NCI-H1417 (cell line): ENCODE results near the gene NKAP.
"Not testable (repeated sequence)": the region's sequence is repeated elsewhere in the genome, so short reads cannot be mapped to it uniquely, and the experiment has no call there.

ENCODE experiments used
- DNase-seq, 3 experiments: peaks; one replicate each; lab custom pipeline; 2025; lab: John Stamatoyannopoulos, UW

The NKAP gene

DNA sequence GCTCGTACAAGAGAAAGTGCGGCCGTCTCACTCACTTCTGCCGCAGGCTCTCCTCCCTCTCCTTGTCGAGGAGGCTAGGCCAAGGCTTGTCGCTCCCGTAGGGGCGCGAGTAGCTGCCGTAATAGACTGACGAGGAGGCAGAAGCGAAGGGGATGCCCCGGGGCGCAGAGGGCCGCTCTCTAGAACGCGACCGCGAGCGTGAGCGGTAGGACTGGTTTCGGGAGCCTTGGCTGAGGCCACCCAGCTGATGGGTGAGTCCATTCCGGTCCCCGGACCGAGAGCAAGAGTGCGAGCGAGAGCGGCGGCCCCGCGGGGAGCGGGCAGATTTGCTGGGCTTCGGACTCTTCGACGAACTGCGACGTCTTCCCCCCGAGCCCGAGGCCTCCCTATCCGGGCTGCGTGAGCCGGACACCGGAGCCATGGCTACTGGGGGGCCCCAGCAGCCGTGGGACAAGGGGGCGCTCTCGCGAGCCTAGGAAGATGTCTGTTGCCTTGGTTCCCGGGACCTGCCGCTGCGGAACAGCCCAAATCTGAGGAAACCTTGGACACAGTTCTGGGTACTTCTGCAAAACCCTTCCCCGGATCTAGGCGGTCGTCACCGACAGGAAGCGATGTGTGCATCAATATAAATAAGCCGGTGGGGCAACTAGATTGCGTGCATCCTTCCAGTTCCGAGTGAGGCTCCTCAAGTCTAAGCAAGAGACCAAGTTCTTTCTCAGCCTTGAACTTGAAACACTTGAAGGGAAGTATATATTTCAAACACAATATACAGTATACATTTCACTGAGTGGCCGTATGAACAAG, at the start of gene NKAP:
Gene NKAP (minus strand): TSS at position 567 of the 804 bp plus-strand sequence. CDS start 146 bp downstream, at position 421.
- peak; percentile 88 to 93 (median 91) for DNase-seq

DNA sequence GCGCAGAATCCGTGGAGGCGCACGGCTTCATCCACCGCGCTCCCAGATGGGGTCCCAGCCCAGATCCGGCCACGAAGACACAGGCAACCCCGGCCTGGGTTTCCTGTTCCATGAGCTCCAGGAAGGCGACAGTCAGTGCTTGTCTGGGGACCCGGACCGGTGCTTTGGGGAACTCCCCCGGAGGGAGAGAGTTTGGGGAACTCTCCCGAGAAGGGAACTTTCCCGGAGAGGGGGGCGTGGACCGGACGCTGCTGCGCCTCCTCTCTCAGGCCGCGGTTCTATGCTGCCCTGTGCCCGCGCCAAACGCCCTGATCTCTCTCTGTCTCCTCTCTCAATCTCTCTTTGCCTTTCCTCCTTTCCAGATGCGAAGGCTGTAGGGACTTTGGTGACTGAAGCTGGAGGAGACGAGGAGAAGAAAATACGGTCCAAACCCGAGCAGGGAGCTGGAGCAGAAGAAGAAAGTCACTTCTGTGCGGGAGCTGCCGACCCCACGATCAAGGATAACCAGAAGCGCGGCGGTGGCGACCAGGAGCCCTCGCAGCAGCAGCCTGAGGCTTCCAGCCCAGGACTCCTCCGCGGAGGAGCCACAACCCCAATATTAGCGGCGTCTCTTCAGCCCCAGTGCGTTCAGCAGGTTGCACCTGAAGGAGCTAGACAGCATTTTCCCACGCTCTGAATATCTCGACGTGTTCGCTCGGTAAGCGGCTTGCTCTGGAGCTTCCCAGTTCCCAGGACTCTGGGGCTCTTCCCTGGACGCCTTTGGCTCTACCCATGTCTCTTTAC, 47.6 kb upstream of the NKAP start:
- DNase-seq: peak in 2 of 3 experiments; percentile 49 to 58

DNA sequence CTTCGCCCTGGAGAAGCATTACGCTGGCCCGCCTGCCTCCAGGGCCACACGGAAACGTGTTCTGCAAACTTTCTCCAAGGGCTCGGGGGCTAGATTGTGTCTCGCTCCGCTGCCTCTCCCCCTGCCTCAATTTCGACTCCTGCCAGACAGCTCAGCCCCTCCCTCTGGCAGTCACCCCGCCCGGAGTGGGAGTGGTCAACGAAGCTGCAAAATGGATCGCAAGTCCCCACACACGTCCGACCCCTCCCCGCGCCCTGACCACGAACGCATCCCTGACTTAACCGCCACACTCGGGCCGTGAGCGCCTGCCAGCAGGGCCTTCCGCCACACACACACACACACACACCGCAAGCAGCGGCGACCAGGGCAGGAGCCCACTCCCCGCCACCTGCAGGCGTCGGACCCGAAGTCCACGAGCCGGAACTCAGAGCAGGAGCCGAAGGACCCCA, 47.0 kb upstream of the NKAP start:
- DNase-seq: peak in 2 of 3 experiments; percentile 35 to 58

DNA sequence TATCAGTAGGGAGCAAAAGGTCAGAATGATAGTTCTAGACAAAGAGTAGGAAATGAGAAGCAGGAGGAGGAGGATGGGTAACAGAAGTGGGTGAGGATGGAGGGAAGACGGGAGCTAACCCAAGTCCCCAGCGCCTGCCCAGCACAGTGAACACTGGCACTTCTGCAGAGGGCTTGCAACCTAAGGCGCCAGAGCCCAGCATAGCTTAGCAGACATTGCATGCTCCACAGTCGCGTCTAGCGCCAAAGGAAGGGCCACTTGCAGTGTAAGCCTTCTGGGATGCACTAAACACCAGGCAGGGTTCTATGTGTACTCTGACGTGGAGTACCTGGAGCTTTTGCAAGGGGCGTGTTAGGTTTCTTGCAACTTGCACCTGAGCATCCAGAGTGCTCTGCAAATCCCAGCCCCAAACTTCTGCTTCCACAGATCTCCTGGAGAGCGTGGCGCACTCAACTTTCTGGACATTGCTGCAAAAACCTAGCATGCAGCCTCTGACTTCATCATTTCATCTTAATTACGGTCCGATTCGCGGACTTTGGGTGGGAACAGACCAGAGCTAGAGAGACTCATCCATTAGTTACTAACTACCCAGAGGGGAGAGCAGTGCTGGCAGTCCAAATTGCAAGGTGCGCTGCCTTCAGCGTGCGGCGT, 46.5 kb upstream of the NKAP start:
- peak in 2 of 3 experiments; percentile 23 to 35 for DNase-seq

DNA sequence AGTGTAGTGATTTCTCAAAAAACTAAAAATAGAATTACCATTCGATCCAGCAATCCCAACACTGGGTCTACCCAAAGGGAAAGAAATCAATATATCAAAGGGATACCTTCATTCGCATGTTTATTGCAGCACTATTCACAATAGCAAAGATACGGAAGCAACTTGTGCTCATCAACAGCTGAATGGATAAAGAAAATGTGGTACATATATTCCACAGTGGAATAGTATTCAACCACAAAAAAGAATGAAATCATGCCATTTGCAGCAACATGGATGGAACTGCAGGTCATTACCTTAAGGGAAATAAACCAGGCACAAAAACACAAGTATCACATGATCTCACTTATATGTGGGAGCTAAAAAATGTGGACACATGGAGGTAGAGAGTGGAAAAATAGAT, 42.7 kb upstream of the NKAP start:
- DNase-seq: no peak

DNA sequence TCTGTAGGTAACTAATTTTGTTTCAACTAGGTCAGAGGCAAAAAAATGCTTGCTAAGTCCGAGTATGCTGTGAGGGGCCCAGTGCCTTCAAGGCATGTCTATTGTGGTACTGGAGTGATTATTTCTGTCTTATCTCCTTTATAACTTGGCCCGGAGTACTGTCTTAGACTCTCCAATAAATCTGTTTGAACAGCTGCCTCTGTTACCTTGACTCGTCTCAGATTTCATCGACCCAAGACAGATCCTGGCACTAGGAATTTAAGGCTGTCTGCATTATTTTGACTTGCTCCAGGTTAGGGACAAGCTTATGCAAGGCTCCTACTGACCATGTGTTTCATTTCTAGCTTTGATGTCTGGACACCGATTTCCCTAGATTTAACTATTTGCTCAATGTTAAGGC, 41.1 kb upstream of the NKAP start:
- peak in 2 of 3 experiments; percentile 35 to 40 for DNase-seq

DNA sequence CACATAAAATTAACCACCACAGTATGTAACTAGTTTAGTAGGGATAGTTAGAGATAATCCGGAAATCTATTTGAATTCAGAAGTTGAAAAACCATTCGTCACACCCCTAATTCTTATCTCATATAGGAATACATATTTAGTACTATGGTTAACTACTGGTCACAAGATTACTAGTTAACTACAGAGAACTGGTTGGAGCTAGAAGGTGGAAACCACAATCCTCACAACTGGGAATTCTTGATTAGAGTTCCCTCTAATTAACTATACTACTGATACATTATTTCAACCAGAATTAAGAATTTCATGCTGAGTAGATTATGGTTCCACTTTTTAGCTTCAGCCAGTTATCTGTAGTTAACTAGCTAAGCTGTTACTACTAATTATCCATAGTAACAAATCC, 39.9 kb upstream of the NKAP start:
- DNase-seq: no peak

DNA sequence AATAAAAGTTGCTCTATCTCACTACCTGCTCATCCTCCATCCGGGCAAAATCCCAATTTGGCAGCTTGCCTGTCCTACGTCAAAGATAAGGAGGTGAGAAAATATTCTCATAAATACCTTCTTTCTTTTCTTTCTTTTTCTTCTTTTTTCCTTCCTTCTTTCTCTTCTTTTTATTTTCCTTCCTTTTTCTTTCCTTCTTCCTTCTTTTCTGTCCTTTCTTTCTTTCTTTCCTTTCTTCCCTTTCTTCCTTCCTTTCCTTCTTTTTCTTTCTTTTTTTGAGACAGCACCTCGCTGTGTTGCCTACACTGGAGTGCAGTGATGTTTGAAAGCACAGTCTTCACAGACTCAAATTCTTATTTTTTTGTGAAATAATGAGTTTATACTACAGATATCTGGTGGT, 38.6 kb upstream of the NKAP start:
- DNase-seq: no peak

DNA sequence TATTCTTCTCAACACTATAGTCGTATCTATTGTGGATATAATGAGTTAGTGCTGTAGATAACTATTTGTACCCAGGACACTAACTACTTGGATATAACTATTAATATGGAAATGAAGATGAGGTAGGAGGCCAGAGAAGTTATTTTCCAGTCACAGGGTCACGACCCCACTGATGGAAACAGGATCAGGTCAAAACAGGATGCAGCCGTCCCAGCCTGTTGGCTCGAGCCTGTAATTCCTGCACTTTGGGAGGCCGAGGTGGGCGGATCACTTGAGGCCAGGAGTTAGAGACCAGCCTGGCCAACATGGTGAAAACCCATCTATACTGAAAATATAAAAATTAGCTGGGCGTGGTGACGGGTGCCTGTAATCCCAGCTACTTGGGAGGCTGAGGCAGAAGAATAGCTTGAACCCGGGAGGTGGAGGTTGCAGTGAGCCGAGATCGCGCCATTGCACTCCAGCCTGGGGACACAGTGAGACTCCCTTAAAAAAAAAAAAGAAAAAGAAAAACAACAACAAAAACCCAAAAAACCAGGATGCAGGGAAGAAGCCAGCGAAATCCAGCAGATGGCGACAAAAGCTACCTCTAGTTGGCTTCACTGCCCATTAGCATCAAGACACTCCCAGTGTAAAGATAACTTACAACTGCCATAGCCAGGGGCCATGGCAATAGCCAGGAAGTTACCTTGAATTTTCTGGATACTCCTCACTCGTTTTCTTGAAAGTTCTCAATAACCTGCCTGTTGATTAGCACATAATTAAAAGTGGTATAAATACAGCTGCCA, 37.9 kb upstream of the NKAP start:
- DNase-seq: peak; percentile 7 to 69 (median 46)

DNA sequence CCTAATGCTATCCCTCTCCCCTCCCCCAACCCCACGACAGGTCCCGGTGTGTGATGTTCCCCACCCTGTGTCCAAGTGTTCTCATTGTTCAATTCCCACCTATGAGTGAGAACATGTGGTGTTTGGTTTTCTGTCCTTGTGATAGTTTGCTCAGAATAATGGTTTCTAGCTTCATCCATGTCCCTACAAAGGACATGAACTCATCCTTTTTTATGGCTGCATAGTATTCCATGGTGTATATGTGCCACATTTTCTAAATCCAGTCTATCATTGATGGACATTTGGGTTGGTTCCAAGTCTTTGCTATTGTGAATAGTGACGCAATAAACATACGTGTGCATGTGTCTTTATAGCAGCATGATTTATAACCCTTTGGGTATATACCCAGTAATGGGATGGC, 33.6 kb upstream of the NKAP start:
- DNase-seq: not testable (repeated sequence)

DNA sequence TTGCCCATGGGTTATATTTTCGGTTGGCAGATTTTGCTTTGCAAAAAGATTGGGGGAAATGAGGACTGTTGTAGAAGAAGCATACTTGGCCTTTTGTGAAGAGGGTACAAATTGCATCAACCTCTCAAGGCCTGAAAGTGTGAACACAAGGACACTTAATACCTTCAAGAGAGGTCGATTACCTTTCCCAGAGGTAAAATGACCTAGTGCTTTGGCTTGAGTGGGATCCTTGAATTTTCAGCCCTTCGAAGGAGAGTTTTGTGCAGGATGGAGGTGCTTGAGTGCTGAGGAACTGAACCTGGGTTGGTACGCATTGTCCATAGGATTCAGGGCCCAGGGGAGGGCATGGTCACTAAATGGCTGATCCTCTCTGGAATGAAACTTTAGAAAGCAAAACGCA, 27.6 kb upstream of the NKAP start:
- no peak for DNase-seq

DNA sequence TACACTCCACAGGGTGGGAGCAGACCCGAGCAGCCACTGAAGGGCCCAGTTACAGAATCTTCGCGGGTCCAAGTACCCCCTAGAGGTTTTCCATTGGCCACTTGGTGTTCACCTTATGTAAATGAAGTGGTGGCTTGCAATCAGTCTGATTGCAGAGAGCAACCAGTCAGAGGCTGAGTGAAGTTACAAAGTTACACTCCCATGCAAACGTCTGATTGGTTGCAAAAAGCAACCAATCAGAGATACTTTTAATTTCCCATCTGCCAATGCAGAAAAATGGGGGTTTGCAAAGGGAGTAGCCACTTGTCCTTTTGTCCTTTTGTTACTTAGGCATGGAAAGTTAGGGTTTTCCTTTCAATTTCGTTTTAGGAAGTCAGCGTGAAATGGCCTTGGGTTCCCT, 27.0 kb upstream of the NKAP start:
- DNase-seq: no peak

DNA sequence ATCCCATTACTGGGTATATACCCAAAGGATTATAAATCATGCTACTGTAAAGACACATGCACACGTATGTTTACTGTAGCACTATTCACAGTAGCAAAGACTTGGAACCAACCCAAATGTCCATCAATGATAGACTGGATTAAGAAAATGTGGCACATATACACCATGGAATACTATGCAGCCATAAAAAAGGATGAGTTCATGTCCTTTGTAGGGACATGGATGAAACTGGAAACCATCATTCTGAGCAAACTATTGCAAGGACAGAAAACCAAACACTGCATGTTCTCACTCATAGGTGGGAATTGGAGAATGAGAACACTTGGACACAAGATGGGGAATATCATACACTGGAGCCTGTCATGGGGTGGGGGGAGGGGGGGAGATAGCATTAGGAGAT, 23.3 kb upstream of the NKAP start:
- DNase-seq: not testable (repeated sequence)

DNA sequence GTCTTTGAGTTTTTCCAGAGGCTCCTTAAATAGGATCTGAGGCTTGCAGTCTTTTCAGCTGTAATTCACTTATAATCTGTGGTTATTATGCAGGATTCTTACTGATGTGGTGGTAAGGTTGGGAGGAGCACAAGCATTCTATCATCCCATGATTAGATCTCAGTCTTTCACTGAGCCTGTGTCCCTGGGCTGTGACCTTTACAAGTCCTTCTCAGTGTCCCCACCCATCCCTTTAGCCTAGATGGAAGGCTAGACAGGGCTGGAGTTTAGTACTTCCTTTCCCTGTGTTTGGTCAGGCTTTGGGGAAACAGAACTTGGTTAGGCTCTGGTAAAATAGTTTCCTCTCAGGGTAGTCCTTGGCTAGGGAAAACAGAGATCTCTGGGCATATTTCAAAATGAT, 17.1 kb upstream of the NKAP start:
- DNase-seq: no peak

DNA sequence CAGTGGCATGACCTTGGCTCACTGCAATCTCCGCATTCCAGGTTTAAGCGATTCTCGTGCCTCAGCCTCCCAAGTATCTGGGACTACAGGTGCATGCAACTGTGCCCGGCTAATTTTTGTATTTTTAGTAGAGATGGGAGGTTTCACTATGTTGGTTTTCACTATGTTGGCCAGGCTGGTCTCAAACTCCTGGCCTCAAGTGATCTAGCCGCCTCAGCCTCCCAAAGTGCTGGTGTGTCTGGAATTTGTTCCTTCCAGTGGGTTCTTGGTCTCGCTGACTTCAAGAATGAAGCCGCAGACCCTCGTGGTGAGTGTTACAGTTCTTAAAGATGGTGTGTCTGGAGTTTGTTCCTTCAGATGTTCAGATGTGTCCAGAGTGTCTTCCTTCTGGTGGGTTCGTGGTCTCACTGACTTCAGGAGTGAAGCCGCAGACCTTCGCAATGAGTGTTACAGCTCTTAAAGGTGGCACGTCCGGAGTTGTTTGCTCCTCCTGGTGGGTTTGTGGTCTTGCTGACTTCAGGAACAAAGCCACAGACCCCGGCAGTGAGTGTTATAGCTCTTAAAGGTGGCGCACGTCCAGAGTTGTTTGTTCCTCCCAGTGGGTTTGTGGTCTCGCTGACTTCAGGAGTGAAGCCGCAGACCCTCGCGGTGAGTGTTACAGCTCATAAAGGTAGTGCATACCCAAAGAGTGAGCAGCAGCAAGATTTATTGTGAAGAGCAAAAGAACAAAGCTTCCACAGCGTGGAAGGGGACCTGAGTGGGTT, 12.4 kb upstream of the NKAP start:
- DNase-seq: not testable (repeated sequence)

DNA sequence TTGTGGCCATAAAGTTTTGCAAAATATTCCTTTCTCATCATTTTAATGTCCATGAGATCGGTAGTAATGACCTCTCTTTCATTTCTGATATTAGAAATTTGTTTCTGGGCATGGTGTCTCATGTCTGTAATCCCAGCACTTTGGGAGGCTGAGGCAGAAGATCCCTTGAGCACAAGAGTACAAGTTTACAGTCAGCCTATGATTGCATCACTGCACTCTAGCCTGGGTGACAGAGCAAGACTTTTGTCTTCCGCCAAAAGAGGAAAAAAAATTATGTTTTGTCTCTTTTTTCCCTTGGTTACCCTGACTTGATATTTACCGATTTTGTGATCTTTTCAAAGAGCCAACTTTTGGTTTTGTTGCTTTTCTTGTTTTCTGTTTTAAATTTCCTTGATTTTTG, 10.8 kb upstream of the NKAP start:
- DNase-seq: no peak

DNA sequence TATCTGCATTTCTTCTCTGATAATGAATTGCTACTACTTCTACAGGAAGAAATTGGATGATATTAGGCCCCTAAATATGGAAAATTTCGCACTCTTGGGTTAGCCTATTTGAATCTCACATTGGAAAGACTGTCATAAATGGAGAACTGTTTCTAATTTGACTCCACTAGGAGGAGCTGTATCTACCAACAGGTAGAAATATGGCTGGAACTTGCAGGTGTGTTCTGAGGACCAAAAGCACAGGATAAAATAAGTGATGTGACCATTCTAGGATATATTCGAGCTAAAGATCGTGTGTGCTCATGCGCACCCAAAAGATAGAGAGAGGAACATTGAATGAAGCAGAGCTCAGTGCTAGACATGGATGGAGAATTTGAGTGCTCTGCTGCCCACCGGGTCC, 4.8 kb upstream of the NKAP start:
- no peak for DNase-seq

DNA sequence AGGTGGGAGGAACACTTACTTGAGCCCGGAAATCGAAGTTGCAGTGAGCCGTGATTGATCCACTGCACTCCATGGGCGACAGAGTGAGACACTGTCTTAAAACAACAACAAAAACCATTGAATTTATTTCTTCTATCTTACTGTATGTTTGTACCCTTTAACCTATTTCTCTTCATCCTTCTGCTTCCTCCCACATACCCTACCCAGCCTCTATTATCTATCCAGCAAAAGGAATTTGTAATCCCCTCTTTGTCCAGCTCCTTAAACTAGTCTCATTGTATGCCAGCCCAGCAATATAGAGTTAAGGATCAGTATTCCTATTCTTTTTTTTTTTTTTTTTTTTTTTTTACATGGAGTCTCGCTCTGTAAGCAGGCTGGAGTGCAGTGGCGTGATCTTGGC, 1.9 kb upstream of the NKAP start:
- no peak for DNase-seq

DNA sequence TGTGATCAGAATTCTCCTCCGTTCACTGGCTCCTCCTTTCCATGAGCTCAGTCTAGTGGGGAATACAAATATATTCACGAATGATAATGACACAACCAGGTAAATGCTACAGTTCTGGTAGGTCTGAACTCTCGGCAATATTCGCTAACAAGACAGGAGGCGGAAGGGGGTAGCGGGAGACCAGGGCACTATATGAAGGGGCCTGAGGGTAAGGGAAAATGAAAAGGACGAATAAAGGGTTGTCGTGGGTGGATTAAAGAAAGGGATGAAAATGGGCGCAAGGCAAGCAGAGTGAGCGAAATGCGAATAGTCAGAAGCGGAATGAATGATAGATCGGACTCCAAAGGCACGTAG, 743 bp downstream of the NKAP start:
- no peak for DNase-seq

DNA sequence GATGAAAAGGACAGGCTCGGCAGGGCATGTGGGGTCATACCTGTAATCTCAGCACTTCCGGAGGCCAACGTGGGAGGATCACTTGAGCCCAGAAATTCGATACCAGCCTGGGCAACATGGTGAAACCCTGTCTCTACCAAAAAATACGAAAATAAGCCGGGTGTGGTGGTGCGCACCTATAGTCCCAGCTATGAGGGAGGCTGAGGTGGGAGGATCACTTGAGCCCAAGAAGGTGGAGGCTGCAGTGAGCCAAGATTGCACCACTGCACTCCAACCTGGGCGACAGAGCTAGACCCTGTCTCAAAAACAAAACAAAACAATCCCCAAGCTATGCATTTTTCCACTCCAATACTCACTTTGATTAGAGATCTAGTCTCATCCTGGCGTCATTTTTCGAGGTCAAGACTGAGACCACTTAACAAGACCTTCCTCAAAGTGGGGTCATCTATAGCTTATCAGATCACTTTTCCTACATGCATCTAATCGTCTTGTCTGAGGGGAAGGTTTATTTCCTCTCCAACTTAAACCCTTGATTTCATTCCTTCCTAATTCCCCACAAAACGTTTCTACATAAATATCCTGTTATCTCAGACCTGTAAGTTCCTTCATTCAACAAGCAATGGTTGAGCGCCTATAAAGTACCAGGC, 1.3 kb downstream of the NKAP start:
- no peak for DNase-seq

DNA sequence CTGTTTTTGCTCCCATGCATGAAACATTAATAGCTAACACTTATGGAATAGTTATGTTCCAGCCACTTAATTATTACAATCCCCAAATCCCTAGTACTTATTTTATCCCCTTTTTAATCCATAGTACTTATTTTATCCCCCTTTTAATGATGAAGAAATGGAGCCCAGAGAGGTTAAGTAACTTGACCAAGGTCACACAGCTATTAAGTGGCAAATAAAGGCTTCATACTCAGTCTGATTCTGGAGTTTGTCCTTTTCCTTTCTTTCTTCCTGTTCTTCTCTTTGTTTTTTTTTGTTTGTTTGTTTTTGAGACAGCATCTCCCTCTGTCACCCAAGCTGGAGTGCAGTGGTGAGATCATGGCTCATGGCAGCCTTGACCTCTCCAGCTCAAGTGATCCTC, 2.2 kb downstream of the NKAP start:
- DNase-seq: no peak
